GM13976 (cell line): ENCODE data around the gene EPM2A.

Source experiments
- DNase-seq: peaks from one replicate; pipeline ENCODE4 v3.0.0; 2012; ENCODE audit warnings: low spot score
- CTCF ChIP-seq: IDR thresholded peaks from 2 replicates; pipeline ENCODE4 v1.5.1; 2012; ENCODE audit warnings: borderline replicate concordance, mild to moderate bottlenecking; ENCODE audit not compliant: insufficient read depth; ENCODE audit errors: extremely low read depth, missing control alignments, control extremely low read depth
- in situ Hi-C: fragments of 300-500 bp; cut with MboI; formaldehyde crosslinking; loops from one replicate; pipeline ENCODE4 v1.12.0; 2022; ENCODE audit warnings: low sequenced_read_pairs, mixed read lengths, inconsistent platforms; ENCODE audit not compliant: unreplicated experiment

EPM2A gene

GRCh38 chr6:145689529-145689928 lies 45.8 kb downstream of the EPM2A start:
- DNase-seq: no peak
- in situ Hi-C loops: no loop called here
- TF ChIP-seq CTCF: no peak

DNA sequence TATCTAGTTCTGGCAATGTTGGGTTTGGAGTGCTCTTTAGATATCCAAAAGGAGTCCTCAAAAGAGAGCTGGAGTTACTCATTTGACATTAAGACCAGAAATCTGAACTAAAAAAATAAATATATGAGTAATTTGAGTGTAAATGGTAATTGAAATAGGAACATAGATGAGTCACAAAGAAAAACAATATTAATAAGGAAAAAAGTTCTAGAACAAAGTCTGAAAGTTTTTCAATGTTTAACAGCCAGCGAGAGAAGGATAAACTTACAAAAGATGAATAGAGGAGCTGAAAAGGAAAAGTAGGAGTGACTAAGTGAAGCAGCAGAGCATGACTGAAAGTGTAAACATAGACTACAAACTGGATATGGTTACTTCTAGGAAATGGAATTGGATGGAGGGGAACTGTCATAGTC lies 46.8 kb downstream of the EPM2A start:
- in situ Hi-C loops: no loop called here
- TF ChIP-seq CTCF: no peak
- no peak for DNase-seq

DNA sequence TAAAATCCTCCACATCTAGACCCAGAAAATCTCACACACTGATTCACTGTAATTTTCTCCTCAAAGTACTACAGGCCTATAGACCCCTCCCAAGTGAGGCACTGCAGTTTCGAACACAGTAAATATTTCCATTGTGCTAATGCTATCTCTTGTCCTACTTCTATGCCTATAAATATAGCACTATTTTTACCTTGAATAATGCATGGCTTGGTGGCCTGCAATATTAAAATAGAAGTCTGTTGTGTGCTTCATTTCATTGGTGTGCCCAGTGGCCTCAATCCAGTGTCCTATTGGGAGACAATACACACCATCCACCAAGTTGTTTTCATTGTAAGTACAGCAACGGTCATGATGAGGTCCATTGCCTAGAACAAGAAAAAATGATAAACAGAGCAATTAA lies 49.4 kb downstream of the EPM2A start:
- in situ Hi-C loops: no loop called here
- no peak for TF ChIP-seq CTCF
- no peak for DNase-seq

DNA sequence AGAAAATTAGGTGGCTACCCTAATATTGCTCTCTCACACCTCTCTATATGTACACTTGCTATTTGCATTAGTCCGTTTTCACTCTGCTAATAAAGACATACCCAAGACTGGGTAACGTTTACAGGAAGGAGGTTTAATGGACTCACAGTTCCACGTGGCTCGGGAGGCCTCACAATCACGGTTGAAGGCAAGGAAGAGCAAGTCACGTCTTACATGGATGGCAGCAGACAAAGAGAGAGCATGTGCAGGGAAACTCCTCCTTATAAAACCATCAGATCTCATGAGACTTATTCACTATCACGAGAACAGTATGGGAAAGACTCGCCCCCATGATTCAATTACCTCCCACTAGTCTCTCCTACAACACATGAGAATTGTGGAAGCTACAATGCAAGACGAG lies 53.4 kb downstream of the EPM2A start:
- no peak for DNase-seq
- in situ Hi-C loops: no loop called here
- TF ChIP-seq CTCF: no peak

- no peak for TF ChIP-seq CTCF
- no peak for DNase-seq
- in situ Hi-C loops: no loop called here
Measured at GRCh38 chr6:145673504-145673903, 61.8 kb downstream of the EPM2A start.

- no peak for TF ChIP-seq CTCF
- DNase-seq: no peak
- in situ Hi-C loops: no loop called here
Measured at GRCh38 chr6:145670311-145670710, 65.0 kb downstream of the EPM2A start.

GRCh38 chr6:145669627-145670034 lies 65.7 kb downstream of the EPM2A start:
- TF ChIP-seq CTCF: no peak
- DNase-seq: no peak
- in situ Hi-C loops: no loop called here
